ENCODE measurements around the gene APOF.
A peak's percentile ranks its signal among the peaks of the same experiment; 100 is the strongest.
"Not testable (repeated sequence)": the region's sequence is repeated elsewhere in the genome, so short reads cannot be mapped to it uniquely, and the experiment has no call there.

Gene APOF

GRCh38 chr12:56362130-56363059 lies at the start of gene APOF:
Gene APOF, minus strand, starts transcription at chr12:56362857. Its CDS starts 112 bp downstream, at chr12:56362745.
- no peak for DNase-seq

GRCh38 chr12:56411781-56412639 lies 49.4 kb upstream of the APOF start:
- no peak for DNase-seq

GRCh38 chr12:56410768-56411167 lies 48.1 kb upstream of the APOF start:
- no peak for DNase-seq

- no peak for DNase-seq
Measured at GRCh38 chr12:56408799-56409417, 46.3 kb upstream of the APOF start.

GRCh38 chr12:56404227-56404626 lies 41.6 kb upstream of the APOF start:
- DNase-seq: not testable (repeated sequence)

- DNase-seq: not testable (repeated sequence)
Measured at GRCh38 chr12:56401612-56402011, 39.0 kb upstream of the APOF start.

GRCh38 chr12:56401125-56401524 lies 38.5 kb upstream of the APOF start:
- not testable (repeated sequence) for DNase-seq

- DNase-seq: not testable (repeated sequence)
Measured at GRCh38 chr12:56399466-56399865, 36.8 kb upstream of the APOF start.

GRCh38 chr12:56398324-56398723 lies 35.7 kb upstream of the APOF start:
- no peak for DNase-seq

- no peak for DNase-seq
Measured at GRCh38 chr12:56392331-56392730, 29.7 kb upstream of the APOF start.

GRCh38 chr12:56391721-56392120 lies 29.1 kb upstream of the APOF start:
- no peak for DNase-seq

- no peak for DNase-seq
Measured at GRCh38 chr12:56389412-56389811, 26.8 kb upstream of the APOF start.

- no peak for DNase-seq
Measured at GRCh38 chr12:56387152-56387736, 24.6 kb upstream of the APOF start.

GRCh38 chr12:56385873-56386272 lies 23.2 kb upstream of the APOF start:
- DNase-seq: no peak

GRCh38 chr12:56382611-56383010 lies 20.0 kb upstream of the APOF start:
- DNase-seq: no peak

- DNase-seq: no peak
Measured at GRCh38 chr12:56377989-56378316, 15.3 kb upstream of the APOF start.

- no peak for DNase-seq
Measured at GRCh38 chr12:56377310-56377988, 14.8 kb upstream of the APOF start.

GRCh38 chr12:56375598-56376434 lies 13.2 kb upstream of the APOF start:
- DNase-seq: peak; percentile 53

- DNase-seq: no peak
Measured at GRCh38 chr12:56374726-56375597, 12.3 kb upstream of the APOF start.

GRCh38 chr12:56373515-56373914 lies 10.9 kb upstream of the APOF start:
- no peak for DNase-seq
